ENCODE results near the gene EML3.
"Not testable (repeated sequence)": the region's sequence is repeated elsewhere in the genome, so short reads cannot be mapped to it uniquely, and the experiment has no call there.

EML3 gene

GRCh38 chr11:62612366-62613290 lies at the start of gene EML3, which contains the start of gene ROM1:
TSS of gene EML3 (minus strand) at chr11:62612775. CDS start at chr11:62612457, 318 bp downstream.
TSS of gene ROM1 (plus strand) at chr11:62613257. CDS start at chr11:62613282, 25 bp downstream.
- peak; percentile 74 to 85 (median 82) for DNase-seq

GRCh38 chr11:62656796-62657429 lies 44.3 kb upstream of the EML3 start:
- no peak for DNase-seq

DNA sequence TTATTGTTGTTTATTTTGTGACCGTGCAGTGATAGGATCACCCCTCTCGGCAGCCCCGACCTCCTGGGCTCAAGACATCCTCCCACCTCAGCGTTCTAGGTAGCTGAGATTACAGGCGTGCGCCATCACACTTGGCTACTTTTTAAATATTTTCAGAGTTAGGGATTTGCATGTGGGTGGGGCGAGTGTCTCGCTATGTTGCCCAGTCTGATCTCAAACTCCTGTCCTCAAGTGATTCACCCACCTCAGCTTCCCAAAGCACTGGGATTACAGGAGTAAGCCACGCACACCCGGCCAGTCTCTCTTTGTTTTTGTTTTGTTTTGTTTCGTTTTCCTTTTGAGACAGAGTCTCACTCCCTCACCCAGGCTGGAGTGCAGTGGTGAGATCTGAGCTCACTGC lies 41.7 kb upstream of the EML3 start:
- no peak for DNase-seq

- DNase-seq: no peak
Observed at GRCh38 chr11:62652161-62653006, 39.8 kb upstream of the EML3 start.

GRCh38 chr11:62650283-62650682 lies 37.7 kb upstream of the EML3 start:
- DNase-seq: not testable (repeated sequence)

DNA sequence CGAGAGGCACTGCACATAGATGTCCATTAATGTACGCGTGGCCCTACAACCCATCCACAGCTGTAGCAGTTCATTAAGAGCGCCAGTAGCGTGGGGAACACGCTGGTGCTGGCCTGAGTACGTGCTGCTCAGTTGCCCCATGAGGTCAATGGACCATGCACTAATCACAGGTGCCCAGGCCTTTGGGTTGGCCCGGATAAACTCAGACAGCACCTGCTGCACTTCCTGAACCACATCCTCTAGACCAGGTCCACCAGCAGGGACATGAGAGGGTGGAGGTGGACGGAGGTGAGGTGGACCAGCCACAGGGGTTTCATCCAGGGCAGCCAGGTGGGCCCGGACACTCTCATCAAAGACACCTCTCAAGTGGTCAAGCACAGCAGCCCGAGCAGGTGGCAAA lies 36.9 kb upstream of the EML3 start:
- DNase-seq: no peak

DNA sequence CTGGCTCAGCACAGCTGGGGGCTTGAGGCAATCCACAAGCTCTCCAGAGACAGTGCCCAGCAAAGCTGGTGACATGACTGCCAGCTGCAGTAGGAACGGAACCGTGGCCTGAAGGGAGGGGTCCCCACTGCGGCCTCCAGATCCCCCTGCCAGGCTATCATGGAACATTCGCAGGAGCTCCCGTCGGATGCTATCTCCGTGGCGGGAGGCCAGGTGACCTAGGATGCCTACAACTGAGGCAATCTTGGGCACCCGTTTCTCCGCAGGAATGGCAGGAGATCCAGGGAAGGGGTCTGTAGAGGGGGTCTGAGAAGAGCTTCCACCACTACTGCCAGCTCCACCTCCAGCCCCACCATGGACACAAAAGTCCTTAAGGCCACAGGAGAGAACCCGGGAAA lies 36.4 kb upstream of the EML3 start:
- DNase-seq: no peak

GRCh38 chr11:62648185-62648966 lies 35.8 kb upstream of the EML3 start:
- DNase-seq: no peak

- DNase-seq: no peak
Observed at GRCh38 chr11:62647609-62648005, 35.0 kb upstream of the EML3 start.

DNA sequence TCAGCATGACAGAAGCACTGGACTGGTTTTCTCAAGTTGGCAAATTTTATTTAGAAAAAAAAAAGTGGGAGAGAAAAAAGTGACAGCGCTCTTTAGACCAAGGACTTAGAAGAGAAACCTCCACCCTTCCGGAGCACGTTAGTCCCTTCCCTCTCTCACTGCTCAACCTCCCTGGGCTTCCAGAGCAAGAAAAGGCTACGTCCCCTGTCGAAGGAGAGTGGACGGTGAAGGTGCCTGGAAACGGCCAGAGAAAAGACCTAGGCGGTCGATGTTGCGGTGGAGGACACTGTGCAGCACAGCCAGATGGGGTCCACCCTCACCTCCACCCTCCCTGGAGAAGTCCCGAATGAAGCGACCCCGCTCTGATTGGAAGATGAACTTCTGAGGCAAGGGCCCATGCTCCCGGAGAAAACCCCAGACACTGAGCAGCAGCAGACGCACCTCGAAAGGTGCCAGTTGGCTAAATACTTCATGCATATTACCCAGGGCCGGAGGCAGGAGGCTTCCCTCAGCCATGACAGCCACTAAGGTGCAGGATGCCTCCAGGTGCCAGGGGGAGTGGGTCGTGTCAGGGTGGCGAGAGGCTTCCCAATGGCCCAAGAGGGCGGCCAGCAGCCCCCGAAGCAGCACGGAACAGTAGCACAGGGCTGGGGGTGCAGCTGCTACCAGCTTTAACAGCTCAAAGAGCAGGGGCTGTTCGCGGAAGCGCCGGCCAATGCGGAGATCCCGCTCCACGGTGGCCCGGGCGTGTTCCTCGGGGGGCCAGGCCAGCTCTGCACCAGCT lies 34.4 kb upstream of the EML3 start:
- no peak for DNase-seq

DNA sequence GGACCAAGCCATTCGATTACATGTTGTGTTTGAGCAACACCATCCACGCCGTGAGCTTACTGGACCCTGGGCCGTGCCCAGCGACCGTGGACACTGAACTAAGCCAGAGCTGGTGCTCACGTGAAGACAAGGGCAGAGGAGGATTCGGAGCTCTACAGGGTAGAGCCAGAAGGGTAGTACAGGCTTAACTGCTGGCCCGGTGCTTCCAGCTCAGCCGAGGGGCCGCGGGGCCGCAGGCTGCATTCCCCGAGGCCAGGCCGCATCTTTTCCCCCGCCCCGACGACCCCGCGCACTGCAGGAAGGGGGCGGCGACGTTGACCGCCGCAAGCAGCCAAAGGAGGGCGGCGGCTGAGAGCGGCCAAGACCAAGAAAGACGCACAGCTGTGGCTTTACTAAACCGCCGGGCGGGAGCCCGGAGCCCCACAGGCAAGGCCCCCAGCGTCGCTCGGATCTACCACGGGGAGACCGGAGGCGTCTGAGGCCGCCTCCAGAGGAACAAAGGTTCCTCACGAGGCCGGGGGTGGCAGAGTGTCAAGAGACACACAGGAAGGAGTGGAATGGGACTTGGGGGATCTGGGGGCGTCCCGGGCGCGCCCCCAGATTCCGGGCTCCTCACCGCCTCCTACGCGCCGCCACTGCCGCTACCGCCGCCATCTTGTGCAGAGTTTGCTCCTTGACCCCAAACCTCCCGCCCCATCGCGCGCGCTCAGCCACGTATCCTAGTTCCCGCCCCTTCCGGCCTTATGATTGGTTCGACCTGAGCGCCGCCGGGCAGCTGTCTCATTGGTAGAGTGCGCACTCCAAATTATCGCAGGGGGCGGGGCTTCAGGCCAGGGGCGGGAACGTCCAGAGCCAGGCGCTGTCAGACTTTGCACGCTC lies 33.6 kb upstream of the EML3 start, which contains the start of gene GANAB:
Gene GANAB (minus strand): TSS at position 668 of the 879 bp plus-strand sequence. CDS start 14 bp downstream, at position 654.
- peak; percentile 98 to 99 (median 98) for DNase-seq

DNA sequence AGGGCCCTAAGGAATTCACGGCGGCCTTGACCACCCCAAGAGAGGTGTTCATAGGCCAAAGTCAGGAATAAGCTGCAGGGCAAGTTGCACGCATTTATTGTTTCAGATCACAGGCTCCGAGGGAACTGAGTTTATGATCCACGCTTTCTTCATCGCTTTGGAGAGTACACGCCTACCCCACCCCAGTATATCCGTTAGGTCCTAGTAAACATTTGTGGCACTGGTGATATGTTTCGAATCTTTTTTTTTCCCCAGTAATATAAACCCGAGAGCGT lies 33.0 kb upstream of the EML3 start:
- no peak for DNase-seq

DNA sequence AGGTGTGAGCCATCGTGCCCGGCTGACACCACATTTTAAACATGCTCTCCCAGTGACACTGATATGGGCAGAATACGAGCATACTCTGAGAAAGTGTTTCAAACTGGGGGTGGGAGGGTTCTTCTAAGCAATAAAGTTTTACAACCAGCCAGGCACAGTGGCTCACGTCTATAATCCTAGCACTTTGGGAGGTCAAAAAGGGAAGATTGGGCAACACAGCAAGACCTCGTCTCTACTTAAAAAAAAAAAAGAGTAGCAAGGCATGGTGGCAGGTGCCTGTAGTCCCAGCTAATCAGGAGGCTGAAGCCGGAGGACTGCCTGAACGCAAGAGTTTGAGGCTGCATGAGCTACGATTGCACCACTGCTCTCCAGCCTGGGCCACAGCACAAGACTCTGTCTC lies 31.6 kb upstream of the EML3 start:
- no peak for DNase-seq

GRCh38 chr11:62632492-62632891 lies 19.9 kb upstream of the EML3 start:
- no peak for DNase-seq

- DNase-seq: no peak
Observed at GRCh38 chr11:62627713-62628112, 15.1 kb upstream of the EML3 start.

DNA sequence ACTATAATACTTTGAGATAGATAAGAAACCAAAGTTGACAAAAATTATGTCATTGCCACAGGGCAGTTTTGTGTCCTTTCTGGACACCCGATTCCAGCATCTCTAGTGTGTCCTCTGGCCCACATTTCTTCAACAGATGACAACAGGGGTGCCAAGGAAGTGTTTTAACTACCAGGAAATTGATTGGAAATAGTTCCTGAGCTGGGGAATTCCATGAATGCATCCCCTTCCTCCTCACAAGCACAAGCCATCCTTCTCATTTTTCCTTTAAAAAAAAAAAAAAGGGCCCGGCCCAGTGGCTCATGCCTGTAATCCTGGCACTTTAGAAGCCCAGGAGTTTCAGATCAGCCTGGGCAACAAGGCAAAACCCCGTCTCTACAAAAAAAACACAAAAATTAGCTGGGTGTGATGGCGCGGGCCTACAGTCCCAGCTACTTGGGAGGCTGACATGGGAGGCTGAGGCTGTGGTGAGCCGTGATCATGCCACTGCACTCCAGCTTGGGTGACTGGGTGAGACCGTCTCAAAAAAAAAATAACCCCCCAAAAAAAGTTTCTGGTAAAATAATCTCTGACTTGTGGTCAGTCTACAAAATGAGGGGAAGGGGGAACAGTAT lies 10.0 kb upstream of the EML3 start:
- no peak for DNase-seq

- DNase-seq: peak; percentile 98 to 100 (median 99)
Observed at GRCh38 chr11:62621567-62622470, 9.2 kb upstream of the EML3 start, which contains the start of gene B3GAT3. TSS of gene B3GAT3 (minus strand) at chr11:62621986. CDS start at chr11:62621947, 39 bp downstream.

- DNase-seq: no peak
Observed at GRCh38 chr11:62621027-62621566, 8.5 kb upstream of the EML3 start.
